Dermis lymphatic vessel endothelial cell (primary cell): Measurements from ENCODE around the gene PCDHGA8. TPM values are rescaled to one million over a fixed set of nuclear protein-coding genes. Genes with fewer than 3 reads are reported as not detected.

Experiments
- total RNA-seq: library from RNA; depleted of rRNA; stranded (reverse); fragments of >200 nt; gene quantifications from 2 replicates; pipeline ENCODE4 v1.2.1, GENCODE V29; 2014

Gene PCDHGA8
- total RNA-seq, 1 donor from 2014 or later, result 0.54 TPM

GRCh38 chr5:141417494-141418172, 25.2 kb downstream of the PCDHGA8 start, which contains the start of gene PCDHGB7:
Gene PCDHGB7 (plus strand): TSS chr5:141417677. CDS start chr5:141417860, 183 bp downstream.

GRCh38 chr5:141420855-141421488, 28.5 kb downstream of the PCDHGA8 start, which contains the start of gene PCDHGA11:
Gene PCDHGA11 (plus strand): TSS chr5:141421051. CDS start chr5:141421228, 177 bp downstream.

GRCh38 chr5:141430332-141431113, 38.1 kb downstream of the PCDHGA8 start, which contains the start of gene PCDHGA12:
Gene PCDHGA12 (plus strand): TSS chr5:141430507. CDS start chr5:141430760, 253 bp downstream.

Other genes with a start within 250 kb of the PCDHGA8 start
- gene PCDHB6, start 242.6 kb upstream of the PCDHGA8 start, total RNA-seq, result 0.09 and 0.11 TPM in 2 replicates
- 0.87 and 1.8 TPM in 2 replicates for gene PCDHB7, start 220.0 kb upstream of the PCDHGA8 start, total RNA-seq
- gene PCDHB8, start 214.8 kb upstream of the PCDHGA8 start, total RNA-seq, result 0.43 and 0.65 TPM in 2 replicates
- gene PCDHB16, start 210.2 kb upstream of the PCDHGA8 start, total RNA-seq, result 0.33 and 0.69 TPM in 2 replicates
- gene PCDHB9, start 205.5 kb upstream of the PCDHGA8 start, total RNA-seq, result 0.22 and 0.26 TPM in 2 replicates
- gene PCDHB10, start 200.3 kb upstream of the PCDHGA8 start, total RNA-seq, result 0.98 and 1.0 TPM in 2 replicates
- gene PCDHB11, start 193.0 kb upstream of the PCDHGA8 start, total RNA-seq, result 0.43 and 0.77 TPM in 2 replicates
- gene PCDHB12, start 183.9 kb upstream of the PCDHGA8 start, total RNA-seq, result 0.33 and 0.60 TPM in 2 replicates
- 1.1 and 1.3 TPM in 2 replicates for gene PCDHB13, start 178.7 kb upstream of the PCDHGA8 start, total RNA-seq
- 0.86 and 0.98 TPM in 2 replicates for gene PCDHB14, start 169.3 kb upstream of the PCDHGA8 start, total RNA-seq
- gene PCDHB15, start 147.2 kb upstream of the PCDHGA8 start, total RNA-seq, result 0.43 and 0.86 TPM in 2 replicates
- 0.09 and 0.22 TPM in 2 replicates for gene SLC25A2, start 88.6 kb upstream of the PCDHGA8 start, total RNA-seq
- gene TAF7, start 71.8 kb upstream of the PCDHGA8 start, total RNA-seq, result 78.7 and 81.5 TPM in 2 replicates
- gene PCDHGA1, start 62.1 kb upstream of the PCDHGA8 start, total RNA-seq, result 0.34 and 0.43 TPM in 2 replicates
- 0.86 and 1.1 TPM in 2 replicates for gene PCDHGA2, start 53.9 kb upstream of the PCDHGA8 start, total RNA-seq
- 0.54 and 0.69 TPM in 2 replicates for gene PCDHGA3, start 48.8 kb upstream of the PCDHGA8 start, total RNA-seq
- gene PCDHGB1, start 42.5 kb upstream of the PCDHGA8 start, total RNA-seq, result 0.76 and 1.6 TPM in 2 replicates
- gene PCDHGA4, start 37.6 kb upstream of the PCDHGA8 start, total RNA-seq, result 2.0 and 2.6 TPM in 2 replicates
- 1.3 and 2.7 TPM in 2 replicates for gene PCDHGB2, start 32.6 kb upstream of the PCDHGA8 start, total RNA-seq
- gene PCDHGA5, start 28.5 kb upstream of the PCDHGA8 start, total RNA-seq, result 0.43 and 0.77 TPM in 2 replicates
- 2.6 and 4.3 TPM in 2 replicates for gene PCDHGB3, start 22.4 kb upstream of the PCDHGA8 start, total RNA-seq
- 2.4 and 2.9 TPM in 2 replicates for gene PCDHGA6, start 18.7 kb upstream of the PCDHGA8 start, total RNA-seq
- 0.65 and 1.4 TPM in 2 replicates for gene PCDHGA7, start 9.9 kb upstream of the PCDHGA8 start, total RNA-seq
- 6.7 and 11.3 TPM in 2 replicates for gene PCDHGB4, start 4.9 kb upstream of the PCDHGA8 start, total RNA-seq
- 8.3 and 11.8 TPM in 2 replicates for gene PCDHGB5, start 5.3 kb downstream of the PCDHGA8 start, total RNA-seq
- 2.0 and 3.2 TPM in 2 replicates for gene PCDHGA9, start 10.1 kb downstream of the PCDHGA8 start, total RNA-seq
- gene PCDHGB6, start 15.4 kb downstream of the PCDHGA8 start, total RNA-seq, result 2.1 and 3.7 TPM in 2 replicates
- 5.2 and 6.0 TPM in 2 replicates for gene PCDHGA10, start 20.4 kb downstream of the PCDHGA8 start, total RNA-seq
- gene PCDHGB7, start 25.0 kb downstream of the PCDHGA8 start, total RNA-seq, result 10.9 and 11.5 TPM in 2 replicates
- gene PCDHGA11, start 28.4 kb downstream of the PCDHGA8 start, total RNA-seq, result 6.7 and 7.5 TPM in 2 replicates
- 1.5 and 4.9 TPM in 2 replicates for gene PCDHGA12, start 37.9 kb downstream of the PCDHGA8 start, total RNA-seq
- 17.4 and 20.5 TPM in 2 replicates for gene PCDHGC3, start 83.3 kb downstream of the PCDHGA8 start, total RNA-seq
- 0.65 and 0.95 TPM in 2 replicates for gene PCDHGC4, start 92.4 kb downstream of the PCDHGA8 start, total RNA-seq
- gene PCDHGC5, start 96.4 kb downstream of the PCDHGA8 start, total RNA-seq, result 0.33 and 0.52 TPM in 2 replicates
- 33.9 and 38.7 TPM in 2 replicates for gene DIAPH1, start 226.4 kb downstream of the PCDHGA8 start, total RNA-seq
- 55.4 and 56.6 TPM in 2 replicates for gene HDAC3, start 244.2 kb downstream of the PCDHGA8 start, total RNA-seq
- gene RELL2, start 244.4 kb downstream of the PCDHGA8 start, total RNA-seq, result 4.7 and 7.3 TPM in 2 replicates